Activated naive CD8-positive, alpha-beta T cell treated with anti-CD3 and anti-CD28 coated beads, Interleukin-2, amount 50 U/mL, for 24 hours (primary cell): ENCODE data around the gene JPT1.
A peak's percentile ranks its signal among the peaks of the same experiment; 100 is the strongest.
"Not testable (repeated sequence)": the region's sequence is repeated elsewhere in the genome, so short reads cannot be mapped to it uniquely, and the experiment has no call there.

Source experiments
- ATAC-seq: fragments of 150-1000 bp; cut with Tn5 transposase; one replicate; pipeline ENCODE4 v1.10.0; 2021
- DNase-seq: peaks from one replicate; pipeline ENCODE4 v3.0.0; 2021
- H3K27ac Mint-ChIP-seq: one replicate; pipeline ENCODE4 v1.8.0; 2021; ENCODE audit warnings: mild to moderate bottlenecking, mixed read lengths
- H3K27me3 Mint-ChIP-seq: one replicate; pipeline ENCODE4 v1.8.0; 2021; ENCODE audit warnings: mixed read lengths
- H3K36me3 Mint-ChIP-seq: one replicate; pipeline ENCODE4 v1.8.0; 2021; ENCODE audit warnings: low read depth, mixed read lengths
- H3K4me1 Mint-ChIP-seq: one replicate; pipeline ENCODE4 v1.8.0; 2021; ENCODE audit warnings: mixed read lengths
- H3K4me3 Mint-ChIP-seq: one replicate; pipeline ENCODE4 v1.8.0; 2021; ENCODE audit warnings: mild to moderate bottlenecking, moderate library complexity, mixed read lengths
- H3K9me3 Mint-ChIP-seq: one replicate; pipeline ENCODE4 v1.8.0; 2021; ENCODE audit warnings: mixed read lengths

JPT1 gene

DNA sequence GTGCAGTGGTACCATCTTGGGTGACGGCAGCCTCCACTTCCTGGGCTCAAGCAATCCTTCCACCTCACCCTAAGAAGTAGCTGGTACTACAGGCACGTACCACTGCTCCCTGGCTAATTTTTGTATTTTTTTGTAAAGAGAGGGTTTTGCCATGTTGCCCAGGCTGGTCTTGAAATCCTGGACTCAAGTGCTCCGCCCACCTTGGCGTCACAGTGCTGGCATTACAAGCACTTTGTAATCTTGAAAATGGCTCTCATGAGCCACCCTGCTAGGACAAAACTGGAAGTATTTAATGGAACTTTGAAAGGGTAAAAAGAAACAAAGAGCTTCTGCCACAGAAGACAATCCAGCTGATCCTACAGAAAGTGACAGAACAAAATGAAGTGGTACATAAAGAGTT, 19.2 kb upstream of the JPT1 start:
- Mint-ChIP-seq H3K27me3 (no peaks in the 10 kb centered on the region), H3K27ac (peak overlapping the region; percentile 52), H3K4me1 (peaks cover 27% of the 10 kb centered on the region), H3K4me3 (no peak overlapping the region), H3K9me3 (no peaks in the 10 kb centered on the region), H3K36me3 (peaks cover 52% of the 10 kb centered on the region)
- ATAC-seq (no peak), DNase-seq (no peak)

DNA sequence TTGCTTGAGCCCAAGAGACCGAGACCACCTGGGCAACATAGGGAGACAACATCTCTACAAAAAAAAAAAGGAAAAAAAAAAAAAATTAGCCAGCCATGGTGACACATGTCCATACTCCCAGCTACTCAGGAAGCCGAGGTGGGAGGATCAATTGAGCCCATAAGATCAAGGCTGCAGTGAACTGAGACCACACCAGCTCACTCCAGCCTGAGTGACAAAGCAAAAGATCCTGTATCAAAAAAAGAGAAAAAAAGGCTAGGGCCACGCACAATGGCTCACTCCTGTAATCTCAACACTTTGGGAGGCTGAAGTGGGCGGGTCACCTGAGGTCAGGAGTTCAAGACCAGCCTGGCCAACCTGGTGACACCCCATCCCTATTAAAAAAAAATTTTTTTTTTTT, 14.7 kb upstream of the JPT1 start:
- no peak overlapping the region for H3K27ac Mint-ChIP-seq
- H3K27me3 Mint-ChIP-seq: no peaks in the 10 kb centered on the region
- no peak overlapping the region for H3K4me3 Mint-ChIP-seq
- peaks cover 36% of the 10 kb centered on the region for H3K36me3 Mint-ChIP-seq
- no peak for DNase-seq
- peaks cover 17% of the 10 kb centered on the region for H3K4me1 Mint-ChIP-seq
- ATAC-seq: no peak
- no peaks in the 10 kb centered on the region for H3K9me3 Mint-ChIP-seq

DNA sequence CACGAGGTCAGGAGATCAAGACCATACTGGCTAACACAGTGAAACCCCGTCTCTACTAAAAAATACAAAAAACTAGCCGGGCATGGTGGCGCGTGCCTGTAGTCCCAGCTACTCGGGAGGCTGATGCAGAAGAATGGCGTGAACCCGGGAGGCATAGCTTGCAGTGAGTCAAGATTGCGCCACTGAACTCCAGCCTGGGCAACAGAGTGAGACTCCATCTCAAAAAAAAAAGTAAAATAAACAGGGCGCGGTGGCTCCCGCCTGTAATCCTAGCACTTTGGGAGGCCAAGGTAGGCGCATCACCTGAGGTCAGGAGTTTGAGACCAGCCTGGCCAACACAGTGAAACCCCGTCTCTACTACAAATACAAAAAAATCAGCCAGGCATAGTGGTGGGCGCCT, 10.3 kb upstream of the JPT1 start:
- ATAC-seq, H3K4me1 Mint-ChIP-seq, H3K4me3 Mint-ChIP-seq, DNase-seq, H3K27me3 Mint-ChIP-seq, H3K27ac Mint-ChIP-seq, H3K9me3 Mint-ChIP-seq: not testable (repeated sequence)
- H3K36me3 Mint-ChIP-seq: peaks cover 16% of the 10 kb centered on the region

DNA sequence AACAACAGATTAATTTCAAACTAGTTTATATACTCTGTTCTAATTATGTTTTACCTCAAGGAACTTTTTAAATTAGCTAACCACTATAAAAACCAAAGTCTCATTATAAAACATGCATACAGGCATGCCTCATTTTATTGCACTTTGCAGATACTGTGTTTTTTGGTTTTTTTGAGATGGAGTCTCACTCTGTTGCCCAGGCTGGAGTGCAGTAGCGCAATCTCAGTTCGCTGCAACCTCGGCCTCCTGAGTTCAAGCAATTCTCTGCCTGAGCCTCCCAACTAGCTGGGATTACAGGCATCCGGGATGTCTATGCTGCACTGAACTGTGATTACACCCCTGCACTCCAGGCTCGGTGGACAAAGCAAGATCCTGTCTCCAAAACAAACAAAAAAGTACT, 8.8 kb upstream of the JPT1 start:
- Mint-ChIP-seq H3K27ac (no peak overlapping the region), H3K9me3 (no peaks in the 10 kb centered on the region), H3K36me3 (peaks cover 12% of the 10 kb centered on the region), H3K4me1 (no peaks in the 10 kb centered on the region), H3K27me3 (no peaks in the 10 kb centered on the region), H3K4me3 (no peak overlapping the region)
- DNase-seq (no peak), ATAC-seq (no peak)

DNA sequence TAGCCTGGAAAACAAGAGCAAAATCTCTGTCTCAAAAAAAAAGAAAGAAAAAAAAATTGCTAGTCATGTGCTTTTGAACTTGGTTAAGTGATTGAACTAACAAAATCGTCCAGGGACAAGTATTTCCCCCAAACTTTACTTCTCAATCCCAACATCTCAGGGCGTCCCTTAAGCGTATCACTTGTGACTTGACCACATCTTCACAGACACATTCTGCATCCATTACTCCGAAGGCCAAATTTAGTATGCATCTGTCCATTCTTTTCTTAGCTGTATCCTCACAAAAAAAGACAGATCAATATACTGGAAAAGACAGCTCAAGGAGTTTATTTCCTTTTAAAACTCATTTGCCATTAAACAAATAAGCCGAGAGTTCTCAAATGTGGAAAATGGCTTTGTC, 5.9 kb upstream of the JPT1 start:
- Mint-ChIP-seq H3K36me3 (no peaks in the 10 kb centered on the region), H3K27me3 (no peaks in the 10 kb centered on the region), H3K9me3 (no peaks in the 10 kb centered on the region), H3K4me1 (peaks cover 4% of the 10 kb centered on the region), H3K27ac (no peak overlapping the region), H3K4me3 (no peak overlapping the region)
- no peak for DNase-seq
- ATAC-seq: no peak

DNA sequence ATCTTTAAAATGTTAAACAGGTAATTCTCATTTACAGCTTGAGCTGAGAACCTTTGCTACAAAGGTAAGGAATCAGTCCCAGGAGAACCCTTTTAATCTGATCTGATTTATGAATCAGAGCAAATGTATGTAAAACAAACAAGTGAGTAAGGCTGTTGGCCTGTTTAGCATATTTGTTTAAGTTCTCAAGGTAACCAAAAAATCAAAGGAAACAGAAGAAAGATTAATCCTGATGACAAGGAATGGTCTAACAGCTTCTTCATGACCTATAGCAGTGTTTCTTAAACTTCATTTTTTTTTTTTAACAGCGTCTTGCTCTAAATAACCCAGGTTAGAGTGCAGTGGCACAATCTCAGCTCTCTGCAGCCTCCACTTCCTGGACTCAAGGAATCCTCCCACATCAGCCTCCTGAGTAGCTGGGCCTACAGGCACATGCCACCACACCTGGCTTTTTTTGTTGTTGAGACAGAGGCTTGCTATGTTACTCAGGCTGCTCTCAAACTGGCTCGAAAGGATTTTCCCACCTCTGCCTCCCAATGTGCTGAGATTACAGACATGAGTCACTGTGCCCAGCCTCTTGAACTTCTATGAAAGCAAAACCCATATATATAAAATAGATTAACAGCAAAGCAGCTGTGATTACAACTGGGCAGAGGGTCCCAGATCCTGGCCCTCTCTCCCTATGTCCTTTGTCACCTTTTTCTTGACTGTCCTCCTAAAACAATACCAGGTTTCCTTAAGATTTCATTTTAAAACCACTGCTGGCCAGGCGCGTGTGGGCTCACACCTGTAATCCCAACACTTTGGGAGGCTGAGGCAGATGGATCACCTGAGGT, 5.1 kb upstream of the JPT1 start:
- peaks cover 1% of the 10 kb centered on the region for H3K27me3 Mint-ChIP-seq
- no peaks in the 10 kb centered on the region for H3K36me3 Mint-ChIP-seq
- ATAC-seq (no peak), DNase-seq (no peak)
- peaks cover 12% of the 10 kb centered on the region for H3K4me1 Mint-ChIP-seq
- no peak overlapping the region for H3K4me3 Mint-ChIP-seq
- H3K9me3 Mint-ChIP-seq: no peaks in the 10 kb centered on the region
- H3K27ac Mint-ChIP-seq: no peak overlapping the region

DNA sequence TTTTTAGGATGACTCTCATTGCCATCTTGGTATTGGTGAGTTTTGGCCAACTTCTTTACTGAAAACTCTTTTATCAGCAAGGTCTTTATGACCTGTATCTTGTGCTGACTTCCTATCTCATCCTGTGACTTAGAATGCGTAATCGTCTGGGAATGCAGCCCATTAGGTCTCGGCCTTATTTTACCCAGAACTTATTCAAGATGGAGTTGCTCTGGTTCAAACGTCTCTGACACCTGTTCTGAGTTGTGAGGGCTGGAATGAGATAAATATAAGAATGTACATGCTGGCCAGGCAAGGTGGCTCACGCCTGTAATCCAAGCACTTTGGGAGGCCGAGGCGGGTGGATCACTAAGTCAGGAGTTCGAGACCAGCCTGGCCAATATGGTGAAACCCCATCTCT, 4.2 kb upstream of the JPT1 start:
- not testable (repeated sequence) for H3K36me3 Mint-ChIP-seq, H3K27ac Mint-ChIP-seq, ATAC-seq, H3K27me3 Mint-ChIP-seq, H3K4me3 Mint-ChIP-seq, H3K9me3 Mint-ChIP-seq, DNase-seq
- peaks cover 15% of the 10 kb centered on the region for H3K4me1 Mint-ChIP-seq

DNA sequence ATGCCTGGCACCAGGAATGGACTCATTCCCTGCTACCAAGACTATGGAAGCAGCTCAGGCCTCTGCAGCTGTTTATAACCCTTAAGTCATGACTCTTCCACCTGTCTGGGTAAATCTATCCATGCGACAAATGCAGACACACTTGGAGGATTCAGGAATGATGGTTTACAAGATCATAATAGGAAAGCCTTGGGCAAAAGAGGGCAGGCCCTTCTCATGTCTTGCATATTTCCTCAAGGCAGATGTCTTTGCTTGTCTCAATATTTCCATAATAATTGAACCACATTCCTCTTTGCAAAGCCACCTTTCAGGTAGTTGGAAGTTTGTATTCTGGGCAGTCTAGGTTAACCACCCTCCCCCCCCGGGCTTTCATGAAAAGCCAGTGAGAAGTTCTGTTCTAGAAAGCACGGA, 884 bp upstream of the JPT1 start:
- Mint-ChIP-seq H3K4me3 (no peak overlapping the region), H3K9me3 (no peaks in the 10 kb centered on the region), H3K4me1 (peaks cover 29% of the 10 kb centered on the region), H3K27ac (no peak overlapping the region), H3K27me3 (peaks cover 2% of the 10 kb centered on the region), H3K36me3 (peaks cover 8% of the 10 kb centered on the region)
- no peak for DNase-seq
- no peak for ATAC-seq

DNA sequence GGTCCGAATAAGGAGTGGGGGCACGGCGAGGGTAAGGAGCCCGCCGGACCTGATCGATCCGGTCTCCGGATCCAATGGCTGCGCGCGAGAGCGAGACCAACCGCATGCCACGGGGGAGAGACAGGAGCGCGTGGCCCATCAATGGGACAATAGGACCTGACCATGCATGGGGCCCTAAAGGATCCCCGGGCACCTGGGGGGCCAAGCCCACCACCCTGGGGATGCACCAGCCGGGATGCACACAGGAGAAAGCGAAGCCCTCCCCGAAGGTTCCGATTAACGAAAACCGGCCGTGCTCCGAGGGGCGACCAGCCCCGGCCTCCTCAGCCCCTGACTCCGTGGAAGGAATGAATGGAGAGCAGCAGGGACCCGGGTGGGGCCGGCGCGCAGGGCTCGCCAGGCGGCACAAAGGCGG, 525 bp downstream of the JPT1 start:
- H3K27me3 Mint-ChIP-seq: peaks cover 2% of the 10 kb centered on the region
- H3K27ac Mint-ChIP-seq: peak overlapping the region; percentile 73
- DNase-seq (peak; percentile 42), ATAC-seq (peak; percentile 2)
- peak overlapping the region; percentile 93 for H3K4me3 Mint-ChIP-seq
- H3K4me1 Mint-ChIP-seq: peaks cover 32% of the 10 kb centered on the region
- H3K36me3 Mint-ChIP-seq: peaks cover 12% of the 10 kb centered on the region
- no peaks in the 10 kb centered on the region for H3K9me3 Mint-ChIP-seq

DNA sequence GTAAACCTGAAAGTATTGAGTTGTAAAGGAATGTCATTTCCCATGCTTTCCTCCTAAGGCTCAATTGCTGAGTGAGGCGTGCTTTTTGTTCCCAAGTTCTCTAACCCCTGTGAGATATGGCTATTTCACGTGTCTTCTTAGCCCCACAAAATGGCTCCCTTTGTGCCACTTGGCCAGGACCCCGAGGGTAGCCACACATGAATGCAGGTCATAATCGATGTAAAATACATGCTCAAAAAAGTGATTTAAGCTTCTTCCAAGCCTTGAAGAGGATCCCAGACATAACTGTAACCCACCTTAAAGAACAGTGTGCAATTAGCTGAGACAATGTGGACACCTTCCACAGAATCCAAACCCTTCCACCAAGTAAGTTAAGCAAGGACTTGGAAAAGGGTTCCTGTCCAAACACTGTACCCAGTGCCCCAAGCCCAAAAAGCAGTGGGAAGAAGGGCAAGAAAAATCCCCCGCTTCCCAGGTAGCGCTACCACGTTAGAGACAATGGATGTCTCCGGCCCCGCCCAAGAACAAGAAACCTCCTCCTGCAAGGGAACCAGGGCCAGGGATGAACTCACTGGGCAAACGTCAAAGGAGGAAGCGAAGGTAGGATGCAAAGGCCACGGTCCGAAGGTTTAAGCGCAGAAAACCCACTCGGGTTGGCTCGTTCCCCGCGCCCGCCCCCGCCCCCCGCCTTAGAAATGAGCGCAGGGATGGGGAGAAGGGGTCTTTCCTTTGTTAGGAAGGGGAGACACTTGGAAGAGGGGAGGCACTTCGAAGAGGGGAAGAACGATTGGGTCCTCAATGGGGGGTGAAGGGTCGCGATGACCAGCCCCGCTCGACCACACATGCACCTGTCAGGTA, 1.2 kb downstream of the JPT1 start:
- no peaks in the 10 kb centered on the region for H3K9me3 Mint-ChIP-seq
- H3K4me3 Mint-ChIP-seq: peak overlapping the region; percentile 93
- H3K36me3 Mint-ChIP-seq: peaks cover 19% of the 10 kb centered on the region
- H3K4me1 Mint-ChIP-seq: peaks cover 32% of the 10 kb centered on the region
- H3K27me3 Mint-ChIP-seq: peaks cover 2% of the 10 kb centered on the region
- DNase-seq (peak; percentile 42), ATAC-seq (no peak)
- peak overlapping the region; percentile 73 for H3K27ac Mint-ChIP-seq

DNA sequence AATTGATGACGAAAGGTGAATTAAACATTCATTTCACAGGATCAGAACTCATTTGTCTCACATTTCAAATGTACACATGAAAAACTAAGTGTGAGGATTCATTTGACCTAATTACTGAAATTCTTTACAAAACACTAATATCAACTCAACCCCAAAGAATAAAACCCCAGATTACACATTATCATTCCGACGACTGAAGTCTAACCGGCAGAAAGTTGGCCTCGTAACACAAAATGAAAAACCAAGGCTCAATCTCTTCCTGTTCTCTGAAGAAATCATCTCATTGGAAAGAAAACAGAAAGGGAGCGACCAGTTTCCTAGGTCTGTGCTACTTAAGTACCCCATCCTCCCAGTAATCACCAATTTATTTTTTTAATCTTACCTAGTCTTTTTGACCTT, 1.8 kb downstream of the JPT1 start:
- peaks cover 2% of the 10 kb centered on the region for H3K27me3 Mint-ChIP-seq
- ATAC-seq (no peak), DNase-seq (no peak)
- peak overlapping the region; percentile 93 for H3K4me3 Mint-ChIP-seq
- H3K27ac Mint-ChIP-seq: peak overlapping the region; percentile 73
- H3K36me3 Mint-ChIP-seq: peaks cover 25% of the 10 kb centered on the region
- H3K9me3 Mint-ChIP-seq: no peaks in the 10 kb centered on the region
- H3K4me1 Mint-ChIP-seq: peaks cover 32% of the 10 kb centered on the region

DNA sequence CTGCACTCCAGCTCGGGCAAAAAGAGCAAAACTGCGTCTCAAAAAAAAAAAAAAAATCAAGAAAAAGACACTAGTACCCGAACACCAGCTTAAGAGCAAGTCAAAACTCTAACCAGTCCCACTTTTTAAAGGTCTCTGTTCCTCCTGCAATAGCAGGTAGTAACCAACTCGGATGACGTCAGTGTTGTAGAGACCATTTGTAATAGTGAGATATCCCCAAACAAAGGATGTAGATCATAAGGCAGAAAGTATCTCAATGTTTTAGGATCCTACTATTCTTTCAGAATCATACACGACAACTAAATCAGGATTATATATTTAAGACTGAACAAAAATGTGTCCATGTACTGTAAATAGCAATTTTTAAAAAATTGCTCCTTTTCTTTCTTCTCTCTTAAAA, 2.4 kb downstream of the JPT1 start:
- Mint-ChIP-seq H3K27ac (peak overlapping the region; percentile 28), H3K9me3 (no peaks in the 10 kb centered on the region), H3K4me1 (peaks cover 32% of the 10 kb centered on the region), H3K36me3 (peaks cover 31% of the 10 kb centered on the region), H3K27me3 (peaks cover 2% of the 10 kb centered on the region), H3K4me3 (peak overlapping the region; percentile 93)
- no peak for DNase-seq
- no peak for ATAC-seq

DNA sequence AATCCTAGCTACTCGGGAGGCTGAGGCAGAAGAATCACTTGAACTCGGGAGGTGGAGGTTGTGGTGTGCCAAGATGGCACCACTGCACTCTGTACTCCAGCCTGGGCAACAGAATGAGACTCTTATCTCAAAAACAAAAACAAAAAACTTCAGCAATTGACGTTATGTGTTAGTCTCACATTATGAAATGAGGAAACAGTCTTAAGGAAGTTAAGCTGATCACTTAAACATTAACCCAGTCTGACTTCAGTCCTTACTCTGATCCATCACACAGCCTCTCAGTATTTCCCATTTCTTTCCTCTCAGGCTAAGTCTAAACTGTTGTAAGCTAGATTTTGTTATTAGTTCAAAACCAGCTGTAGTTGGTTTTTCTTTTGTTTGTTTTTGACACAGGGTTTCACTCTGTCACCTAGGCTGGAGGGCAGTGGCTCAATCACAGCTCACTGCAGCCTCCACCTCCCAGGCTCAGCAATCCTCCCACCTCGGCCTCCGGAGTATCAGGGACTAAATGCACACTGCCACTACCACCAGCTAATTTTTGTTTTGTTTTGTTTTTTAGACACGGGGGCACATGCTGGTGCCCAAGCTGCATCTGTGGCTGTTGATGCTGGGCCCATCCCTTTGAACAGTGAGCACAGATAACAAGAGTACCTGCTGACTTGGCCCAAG, 6.3 kb downstream of the JPT1 start:
- DNase-seq: no peak
- peaks cover 52% of the 10 kb centered on the region for H3K36me3 Mint-ChIP-seq
- no peaks in the 10 kb centered on the region for H3K27me3 Mint-ChIP-seq
- no peak overlapping the region for H3K4me3 Mint-ChIP-seq
- peak overlapping the region; percentile 8 for H3K27ac Mint-ChIP-seq
- H3K9me3 Mint-ChIP-seq: no peaks in the 10 kb centered on the region
- H3K4me1 Mint-ChIP-seq: peaks cover 16% of the 10 kb centered on the region
- ATAC-seq: no peak

DNA sequence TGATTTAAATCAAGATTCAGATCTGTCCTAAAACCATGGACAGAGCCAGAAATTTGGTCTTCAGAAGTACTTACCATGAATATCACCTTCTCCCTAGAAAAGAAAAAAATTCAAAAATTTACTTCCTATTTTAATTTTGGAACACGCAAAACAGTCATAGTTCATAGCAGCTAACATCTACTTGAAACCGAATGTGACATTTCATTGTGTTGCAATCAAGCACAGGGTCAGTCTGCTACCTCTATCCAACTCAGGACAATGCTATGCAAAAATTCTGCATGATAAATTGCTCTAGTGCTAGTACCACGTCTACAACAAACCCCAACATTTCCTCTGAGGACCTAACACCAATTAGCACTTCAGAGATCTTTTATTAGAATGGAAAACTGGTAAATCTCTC, 7.7 kb downstream of the JPT1 start:
- peaks cover 49% of the 10 kb centered on the region for H3K36me3 Mint-ChIP-seq
- H3K4me3 Mint-ChIP-seq: no peak overlapping the region
- H3K27me3 Mint-ChIP-seq: no peaks in the 10 kb centered on the region
- no peak overlapping the region for H3K27ac Mint-ChIP-seq
- H3K9me3 Mint-ChIP-seq: no peaks in the 10 kb centered on the region
- ATAC-seq (no peak), DNase-seq (no peak)
- peaks cover 5% of the 10 kb centered on the region for H3K4me1 Mint-ChIP-seq
